Head of caudate nucleus (tissue), 42 donors: ENCODE data around the gene PPP1R13B.

ENCODE experiments used
- DNase-seq, 42 donors: peaks; one replicate each; pipeline versions ENCODE4 v3.0.0 to v3.0.0-alpha.2; 2020 to 2021; ENCODE audit warnings: mixed read lengths in 7 of 42
- intact Hi-C: fragments of 100-400 bp; cut with DNase I; formaldehyde crosslinking; loops from one replicate; pipeline ENCODE4 v1.15.0; 2022

Gene PPP1R13B

GRCh38 chr14:103738166-103738565 is 109.2 kb downstream of the PPP1R13B start:
- peak in 4 of 42 donors; percentile 0 to 23 (median 13) for DNase-seq
- intact Hi-C loops = no loop called here

GRCh38 chr14:103737432-103738045 is 109.8 kb downstream of the PPP1R13B start:
- intact Hi-C loops = no loop called here
- peak in 4 of 42 donors; percentile 1 to 29 (median 17) for DNase-seq

GRCh38 chr14:103736546-103737431 is 110.6 kb downstream of the PPP1R13B start:
- DNase-seq = peak in 11 of 42 donors; percentile 10 to 66 (median 44)
- intact Hi-C loops = no loop called here

GRCh38 chr14:103735815-103736545 is 111.4 kb downstream of the PPP1R13B start:
- intact Hi-C loops = no loop called here
- DNase-seq = peak in 7 of 42 donors; percentile 2 to 43 (median 24)

GRCh38 chr14:103735439-103735814 is 111.9 kb downstream of the PPP1R13B start:
- intact Hi-C loops = no loop called here

GRCh38 chr14:103735022-103735421 is 112.4 kb downstream of the PPP1R13B start:
- intact Hi-C loops = no loop called here
- DNase-seq = peak in 7 of 42 donors; percentile 2 to 30 (median 13)

More at GRCh38 chr14:103735439-103735814, 111.9 kb downstream of the PPP1R13B start:
- DNase-seq = peak in 14 of 42 donors; percentile 4 to 68 (median 39)

- peak in 5 of 42 donors; percentile 1 to 27 (median 13) for DNase-seq
- intact Hi-C loops = no loop called here
These were observed 113.1 kb downstream of the PPP1R13B start for GRCh38 chr14:103734081-103734888.

- peak in 3 of 42 donors; percentile 1 to 30 (median 29) for DNase-seq
- intact Hi-C loops = no loop called here
These were observed 113.7 kb downstream of the PPP1R13B start for GRCh38 chr14:103733651-103734050.

GRCh38 chr14:103732868-103733620 is 114.3 kb downstream of the PPP1R13B start:
- intact Hi-C loops = no loop called here
- peak in 2 of 42 donors; percentile 1 to 5 for DNase-seq

GRCh38 chr14:103731916-103732867 is 115.2 kb downstream of the PPP1R13B start:
- DNase-seq = peak in 2 of 42 donors; percentile 2 to 15
- intact Hi-C loops = no loop called here

- intact Hi-C loops = no loop called here
- peak in 1 of 42 donors; percentile 1 for DNase-seq
These were observed 115.9 kb downstream of the PPP1R13B start for GRCh38 chr14:103731481-103731880.

GRCh38 chr14:103730490-103731035 is 116.8 kb downstream of the PPP1R13B start:
- intact Hi-C loops = no loop called here
- peak in 1 of 42 donors; percentile 17 for DNase-seq

GRCh38 chr14:103729496-103730448 is 117.6 kb downstream of the PPP1R13B start:
- DNase-seq = peak in 1 of 42 donors; percentile 1
- intact Hi-C loops = no loop called here

- intact Hi-C loops = no loop called here
- no peak for DNase-seq
These were observed 118.7 kb downstream of the PPP1R13B start for GRCh38 chr14:103728721-103729120.

- intact Hi-C loops = no loop called here
- DNase-seq = no peak
These were observed 119.2 kb downstream of the PPP1R13B start for GRCh38 chr14:103728141-103728540.
